Renal pelvis (tissue), 4 donors: ENCODE data around the gene PIEZO1. TPM values are rescaled to one million over a fixed set of nuclear protein-coding genes. Genes with fewer than 3 reads are reported as not detected.

ENCODE experiments used
- DNase-seq: peaks from one replicate; pipeline ENCODE4 v3.0.0-alpha.2; 2013
- polyA plus RNA-seq, 3 donors: library from polyadenylated mRNA; unstranded; fragments of 120-200 nt; gene quantifications; one replicate each; pipeline ENCODE4 v1.2.1, GENCODE V29; 2013; ENCODE audit not compliant: insufficient read length in 3 of 3

PIEZO1 gene
- polyA plus RNA-seq, 3 donors = 44.6 to 59.0 (median 46.4) TPM

DNA sequence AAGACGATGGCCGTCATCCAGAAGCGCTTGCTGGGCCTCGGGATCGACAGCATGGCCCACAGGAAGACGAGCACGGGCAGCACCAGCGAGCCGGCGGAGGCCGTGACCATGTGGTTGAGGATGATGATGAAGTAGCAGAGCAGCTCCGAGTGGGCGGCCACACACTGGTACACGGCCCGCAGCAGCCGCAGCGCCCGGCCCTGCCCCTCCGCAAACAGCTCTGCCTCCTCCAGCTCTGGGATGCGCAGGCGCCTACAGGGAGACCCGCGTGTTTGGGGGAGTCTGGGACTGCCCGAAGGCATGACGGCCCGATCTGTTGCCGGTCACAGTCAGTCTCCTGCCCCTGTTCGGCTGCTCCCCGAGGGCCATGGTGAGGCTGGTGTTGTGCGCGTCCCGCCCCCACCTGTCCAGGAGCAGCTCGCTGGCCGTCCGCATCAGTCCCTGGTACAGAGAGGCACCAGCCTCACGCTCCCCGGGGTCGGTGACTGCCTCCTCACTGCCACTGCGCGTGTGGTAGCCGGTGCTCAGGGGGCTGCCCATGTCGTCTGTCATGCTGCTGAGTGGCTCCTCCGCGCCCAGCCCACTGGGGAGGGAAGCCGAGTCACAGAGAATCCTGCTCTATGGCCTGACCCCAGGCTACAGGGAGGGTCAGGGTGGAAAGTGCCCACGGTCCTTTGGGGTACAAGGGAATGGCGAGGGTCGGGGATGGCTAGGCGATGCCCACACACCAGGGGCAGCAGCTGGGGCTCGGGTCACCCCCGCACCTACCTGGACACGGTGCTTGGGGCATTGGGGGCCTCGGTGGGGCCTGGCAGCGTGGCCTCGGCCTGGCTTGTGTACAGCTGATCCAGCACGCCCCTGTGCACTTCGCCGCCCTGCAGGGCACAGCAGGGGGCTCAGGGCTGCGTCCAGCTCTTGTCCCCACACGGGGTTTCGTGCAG lies 62.9 kb downstream of the PIEZO1 start:
- no peak for DNase-seq

- DNase-seq = no peak
These were observed 63.8 kb downstream of the PIEZO1 start for GRCh38 chr16:88721236-88721635.

DNA sequence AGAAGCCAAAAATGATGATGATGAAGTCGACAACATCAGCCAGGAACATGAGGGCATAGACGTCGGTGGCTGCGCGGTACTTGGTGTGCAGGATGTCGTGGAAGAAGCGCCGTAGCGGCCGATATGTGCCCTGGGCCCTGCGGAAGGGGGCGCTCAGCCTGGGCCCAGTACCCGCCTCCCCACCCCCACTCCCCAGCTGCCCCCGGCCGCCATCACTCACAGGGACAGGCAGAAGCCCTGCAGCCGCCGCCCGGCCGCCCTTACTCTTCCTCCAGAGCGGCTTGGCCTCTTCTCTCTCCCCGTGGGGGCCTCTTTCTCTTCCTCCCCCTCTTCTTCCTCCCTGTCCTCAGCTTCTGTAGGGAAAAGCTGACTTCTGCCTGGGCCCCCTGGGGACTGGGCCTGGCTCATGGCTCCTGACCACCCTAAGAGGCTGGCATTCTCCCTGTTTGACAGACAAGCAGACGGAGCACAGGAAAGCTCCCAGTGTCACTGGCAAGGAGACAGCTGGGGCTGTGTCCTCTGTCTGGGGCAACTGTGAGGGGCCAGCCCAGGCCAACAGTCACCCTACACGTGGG lies 64.5 kb downstream of the PIEZO1 start:
- no peak for DNase-seq

DNA sequence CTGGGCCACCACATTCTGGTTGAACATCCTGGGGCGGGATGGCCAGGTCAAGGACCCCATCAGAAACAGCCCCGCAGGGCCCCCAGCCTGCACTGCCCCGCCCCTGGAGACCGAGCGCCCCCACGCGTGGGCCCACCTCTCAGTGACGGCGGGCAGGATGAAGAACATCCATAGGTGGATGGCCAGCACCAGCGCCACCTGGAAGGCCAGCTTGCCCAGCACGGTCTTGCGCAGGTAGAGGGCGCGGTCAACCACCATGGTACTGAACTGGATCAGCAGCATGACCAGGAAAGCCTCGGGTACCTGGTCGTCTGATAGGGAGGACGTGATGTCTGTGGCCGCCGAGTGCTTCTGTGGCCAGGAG lies 65.1 kb downstream of the PIEZO1 start:
- no peak for DNase-seq

GRCh38 chr16:88719267-88719932 lies 65.6 kb downstream of the PIEZO1 start:
- no peak for DNase-seq

DNA sequence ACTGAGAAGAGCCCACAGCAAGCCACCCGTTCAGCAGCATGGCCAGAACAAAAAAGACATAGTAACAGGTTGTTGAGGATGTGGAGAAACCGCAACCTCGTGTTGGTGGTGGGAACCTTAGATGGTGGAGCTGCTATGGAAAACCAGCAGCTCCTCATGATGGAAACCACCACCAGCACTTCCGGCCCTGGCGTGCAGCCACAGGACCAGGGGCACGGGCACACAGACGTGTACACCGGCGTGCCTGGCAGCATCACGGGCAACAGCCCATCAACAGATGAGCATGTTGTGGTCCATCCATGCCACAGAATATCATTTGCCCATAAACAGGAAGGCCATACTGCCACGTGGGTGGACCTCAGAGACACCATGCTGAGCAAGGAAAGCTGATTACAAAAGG lies 66.8 kb downstream of the PIEZO1 start:
- no peak for DNase-seq

DNA sequence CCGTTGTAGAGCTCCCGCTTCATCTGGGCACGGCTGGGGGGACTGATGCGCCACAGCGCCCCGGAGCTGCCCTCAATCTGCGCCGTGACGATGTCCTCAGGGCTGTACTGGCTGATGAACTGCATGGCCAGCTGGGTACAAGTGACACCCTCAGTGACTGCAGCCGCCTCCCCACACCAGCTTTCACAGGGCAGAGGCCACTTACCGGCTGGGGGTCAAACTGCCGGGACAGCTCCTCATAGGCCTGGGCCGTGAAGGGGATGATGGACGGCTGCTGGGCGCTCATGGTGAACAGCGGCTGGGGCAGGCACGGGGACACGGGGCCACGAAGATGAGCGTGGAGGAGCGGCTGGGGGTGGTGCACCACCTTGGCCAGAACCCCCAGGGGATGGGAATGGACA lies 68.4 kb downstream of the PIEZO1 start:
- DNase-seq = no peak

DNA sequence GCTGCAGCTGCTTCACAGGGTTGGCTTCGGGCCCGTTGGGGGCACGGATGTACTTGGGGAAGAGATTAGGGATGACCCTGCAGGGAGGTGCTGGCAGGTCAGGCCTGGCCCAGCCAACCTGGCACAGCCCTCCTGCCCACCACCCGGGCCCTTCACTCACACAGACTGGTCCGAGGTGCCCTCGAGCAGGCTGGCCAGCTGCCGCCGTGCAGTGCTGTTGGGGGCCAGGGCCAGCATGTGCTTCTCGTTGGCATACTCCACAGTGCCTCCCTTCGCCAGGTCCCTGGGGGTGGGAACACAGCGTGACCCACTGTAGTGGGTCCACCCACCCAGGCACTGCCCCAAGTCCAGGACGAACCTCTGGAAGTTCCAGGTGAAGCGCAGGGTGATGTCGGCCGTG lies 68.8 kb downstream of the PIEZO1 start:
- no peak for DNase-seq

GRCh38 chr16:88715312-88716190 lies 69.5 kb downstream of the PIEZO1 start:
- no peak for DNase-seq

- DNase-seq = no peak
These were observed 70.4 kb downstream of the PIEZO1 start for GRCh38 chr16:88714420-88715302.

- no peak for DNase-seq
These were observed 71.2 kb downstream of the PIEZO1 start for GRCh38 chr16:88713568-88714419.

DNA sequence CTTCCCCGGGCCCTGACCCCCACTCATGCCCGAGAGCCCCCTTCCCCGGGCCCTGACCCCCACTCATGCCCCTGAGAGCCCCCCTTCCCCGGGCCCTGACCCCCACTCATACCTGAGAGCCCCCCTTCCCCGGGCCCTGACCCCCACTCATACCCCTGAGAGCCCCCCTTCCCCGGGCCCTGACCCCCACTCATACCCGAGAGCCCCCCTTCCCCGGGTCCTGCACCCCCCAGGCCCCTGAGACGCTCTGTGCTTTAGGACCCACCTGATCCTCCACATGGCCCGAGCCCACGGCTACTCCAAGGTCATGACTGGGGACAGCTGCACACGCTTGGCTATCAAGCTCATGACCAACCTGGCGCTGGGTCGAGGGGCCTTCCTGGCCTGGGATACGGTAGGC lies 72.0 kb downstream of the PIEZO1 start:
- no peak for DNase-seq

GRCh38 chr16:88712362-88712979 lies 72.5 kb downstream of the PIEZO1 start:
- DNase-seq = no peak

DNA sequence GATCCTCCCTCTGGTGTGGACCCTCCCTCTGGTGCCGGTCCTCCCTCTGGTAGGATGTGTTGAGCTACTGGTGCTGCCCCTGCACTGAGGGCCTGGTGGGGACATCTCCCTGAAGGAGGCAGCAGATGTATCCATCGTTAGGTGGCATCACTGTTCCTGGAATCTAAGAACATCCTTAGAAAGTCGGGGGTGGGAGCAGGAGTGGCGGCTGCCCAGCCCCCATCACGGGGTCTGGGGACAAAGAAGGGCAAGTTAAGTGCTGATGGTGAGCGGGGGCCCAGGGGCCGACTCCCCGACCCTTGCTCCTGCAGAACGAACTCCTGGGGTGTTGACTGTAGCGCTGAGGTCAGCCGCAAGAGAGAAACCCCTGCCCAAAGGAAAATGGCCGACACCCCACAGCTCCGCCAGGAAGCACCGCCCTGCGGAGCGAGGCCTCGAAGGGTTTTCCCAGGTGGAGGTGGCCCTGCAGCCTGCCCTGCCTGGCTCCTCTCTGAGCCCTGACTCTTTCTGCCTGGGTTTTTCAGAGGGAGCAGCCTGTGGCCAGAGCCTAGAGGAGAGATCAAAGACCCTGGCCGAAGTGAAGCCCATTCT lies 73.2 kb downstream of the PIEZO1 start:
- DNase-seq = no peak

GRCh38 chr16:88710556-88710955 lies 74.5 kb downstream of the PIEZO1 start:
- DNase-seq = no peak

GRCh38 chr16:88706965-88707826 lies 77.8 kb downstream of the PIEZO1 start:
- DNase-seq = no peak

- peak; percentile 85 for DNase-seq
These were observed 78.6 kb downstream of the PIEZO1 start, which contains the start of the genes CTU2 and RNF166 for GRCh38 chr16:88706229-88706964. Gene CTU2, plus strand, starts transcription at chr16:88706503. Its CDS starts 28 bp downstream, at chr16:88706531. Gene RNF166, minus strand, starts transcription at chr16:88706408. Its CDS starts 83 bp downstream, at chr16:88706325.
